Upper lobe of left lung (tissue), 4 donors: ENCODE data around the gene PRAMEF15.
"Not testable (repeated sequence)": the region's sequence is repeated elsewhere in the genome, so short reads cannot be mapped to it uniquely, and the experiment has no call there.

Source experiments
- CTCF ChIP-seq, 6 experiments: fragments of 450-650 bp in 4 of 6; fragments of 200-600 bp in 2 of 6; sonication (generic) in 2 of 6; IDR thresholded peaks; one replicate each; pipeline ENCODE4 v1.5.1; 2016 to 2019; ENCODE audit warnings: antibody characterized with exemption in 6 of 6
- POLR2A ChIP-seq, 4 donors: fragments of 450-650 bp; IDR thresholded peaks; one replicate each; pipeline ENCODE4 v1.5.1; 2016 to 2017; ENCODE audit warnings: antibody characterized with exemption in 4 of 4, mild to moderate bottlenecking in 2 of 4
- POLR2AphosphoS5 ChIP-seq, 2 donors: sonication (generic); formaldehyde crosslinking; IDR thresholded peaks; one replicate each; pipeline ENCODE4 v1.5.1; 2017; ENCODE audit warnings: antibody characterized with exemption in 2 of 2

- not testable (repeated sequence) for TF ChIP-seq POLR2AphosphoS5, CTCF, POLR2A (IDR thresholded peaks at IDR 0.05)
These were observed 13.2 kb upstream of the PRAMEF15 start for GRCh38 chr1:13302197-13302596.
